ENCODE results near the gene KRTAP5-2.

Gene KRTAP5-2

GRCh38 chr11:1566381-1567051 is 31.6 kb downstream of the KRTAP5-2 start:
- no peak for DNase-seq

GRCh38 chr11:1565904-1566247 is 32.2 kb downstream of the KRTAP5-2 start:
- DNase-seq = no peak

GRCh38 chr11:1565173-1565903 is 32.8 kb downstream of the KRTAP5-2 start:
- no peak for DNase-seq

- DNase-seq = no peak
Measured at GRCh38 chr11:1564535-1565172, 33.4 kb downstream of the KRTAP5-2 start.

GRCh38 chr11:1563697-1564534 is 34.2 kb downstream of the KRTAP5-2 start:
- DNase-seq = no peak

- DNase-seq = no peak
Measured at GRCh38 chr11:1563149-1563638, 34.9 kb downstream of the KRTAP5-2 start.

- no peak for DNase-seq
Measured at GRCh38 chr11:1562469-1563148, 35.5 kb downstream of the KRTAP5-2 start.

- no peak for DNase-seq
Measured at GRCh38 chr11:1561955-1562354, 36.1 kb downstream of the KRTAP5-2 start.

- DNase-seq = no peak
Measured at GRCh38 chr11:1561266-1561665, 36.8 kb downstream of the KRTAP5-2 start.

GRCh38 chr11:1560649-1561251 is 37.3 kb downstream of the KRTAP5-2 start:
- no peak for DNase-seq

GRCh38 chr11:1560002-1560648 is 38.0 kb downstream of the KRTAP5-2 start:
- no peak for DNase-seq

- DNase-seq = peak; percentile 50 to 87
Measured at GRCh38 chr11:1559111-1559951, 38.8 kb downstream of the KRTAP5-2 start.

GRCh38 chr11:1558775-1559110 is 39.4 kb downstream of the KRTAP5-2 start:
- DNase-seq = no peak

GRCh38 chr11:1557904-1558774 is 40.0 kb downstream of the KRTAP5-2 start:
- DNase-seq = no peak

GRCh38 chr11:1557051-1557884 is 40.8 kb downstream of the KRTAP5-2 start:
- DNase-seq = no peak

GRCh38 chr11:1556278-1556902 is 41.7 kb downstream of the KRTAP5-2 start:
- DNase-seq = no peak

GRCh38 chr11:1555713-1556153 is 42.4 kb downstream of the KRTAP5-2 start:
- DNase-seq = no peak

Measured in NCI-H526 (cell line).